Stimulated activated CD8-positive, alpha-beta memory T cell treated with anti-CD3 and anti-CD28 coated beads, Interleukin-12 subunit alpha, Interleukin-12 subunit beta, amount 100 ng/mL, for 24 hours (primary cell): ENCODE results near the gene CD7.
A peak's percentile ranks its signal among the peaks of the same experiment; 100 is the strongest.

Experiments used
- DNase-seq: peaks from one replicate; pipeline ENCODE4 v3.0.0-alpha.2; 2020; ENCODE audit errors: extremely low read depth

Gene CD7

DNA sequence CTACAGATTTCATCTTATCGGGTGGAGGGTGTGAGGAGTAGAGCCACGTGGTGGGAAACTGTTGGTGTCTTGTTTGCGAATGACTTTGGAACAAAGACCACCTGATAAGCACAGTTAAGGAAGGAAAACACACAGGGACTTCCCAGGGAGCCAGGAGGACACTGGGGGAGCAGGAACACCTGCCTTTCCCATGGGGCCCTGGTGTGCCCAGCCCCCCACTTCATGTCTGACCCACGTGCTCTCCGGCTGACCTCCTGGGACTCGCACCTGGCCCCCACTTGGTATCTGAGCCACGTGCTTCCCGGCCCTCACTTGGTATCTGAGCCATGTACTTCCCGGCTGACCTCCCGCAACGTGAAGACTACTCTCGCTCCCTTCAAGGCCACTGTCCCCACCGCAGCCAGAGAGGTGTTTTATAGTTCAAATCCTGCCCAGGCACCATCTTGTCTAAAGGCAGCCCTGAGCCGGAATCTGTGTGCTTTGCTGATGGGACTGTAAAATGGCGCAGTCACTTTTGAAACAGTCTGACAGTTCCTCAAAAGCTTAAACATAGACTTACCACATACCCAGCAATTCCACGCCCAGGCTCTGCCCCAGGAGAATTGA lies 38.5 kb downstream of the CD7 start:
- DNase-seq, result no peak

- DNase-seq, result no peak
These were observed 39.1 kb downstream of the CD7 start for GRCh38 chr17:82278308-82278707.

DNA sequence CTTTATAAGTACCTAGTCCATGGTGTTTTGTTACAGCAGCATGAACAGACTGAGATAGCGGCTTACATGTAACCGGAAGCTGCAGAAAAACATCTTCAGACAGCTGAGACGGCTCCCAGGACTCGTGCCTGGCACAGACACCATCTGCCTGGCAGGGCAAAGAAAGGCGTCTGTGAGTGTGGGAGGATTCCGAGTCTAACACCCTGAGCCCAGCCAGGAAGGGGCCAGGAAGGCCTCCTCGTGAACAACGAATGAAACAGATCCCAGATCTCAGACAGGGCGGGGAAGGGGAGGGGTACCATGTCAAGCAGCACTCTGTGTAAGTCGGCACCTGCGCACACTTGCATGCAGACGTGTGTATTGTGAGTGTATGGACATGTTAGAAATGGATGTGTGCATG lies 39.6 kb downstream of the CD7 start:
- no peak for DNase-seq

GRCh38 chr17:82276938-82277337 lies 40.5 kb downstream of the CD7 start:
- no peak for DNase-seq

- DNase-seq, result no peak
These were observed 42.1 kb downstream of the CD7 start for GRCh38 chr17:82275326-82275725.

DNA sequence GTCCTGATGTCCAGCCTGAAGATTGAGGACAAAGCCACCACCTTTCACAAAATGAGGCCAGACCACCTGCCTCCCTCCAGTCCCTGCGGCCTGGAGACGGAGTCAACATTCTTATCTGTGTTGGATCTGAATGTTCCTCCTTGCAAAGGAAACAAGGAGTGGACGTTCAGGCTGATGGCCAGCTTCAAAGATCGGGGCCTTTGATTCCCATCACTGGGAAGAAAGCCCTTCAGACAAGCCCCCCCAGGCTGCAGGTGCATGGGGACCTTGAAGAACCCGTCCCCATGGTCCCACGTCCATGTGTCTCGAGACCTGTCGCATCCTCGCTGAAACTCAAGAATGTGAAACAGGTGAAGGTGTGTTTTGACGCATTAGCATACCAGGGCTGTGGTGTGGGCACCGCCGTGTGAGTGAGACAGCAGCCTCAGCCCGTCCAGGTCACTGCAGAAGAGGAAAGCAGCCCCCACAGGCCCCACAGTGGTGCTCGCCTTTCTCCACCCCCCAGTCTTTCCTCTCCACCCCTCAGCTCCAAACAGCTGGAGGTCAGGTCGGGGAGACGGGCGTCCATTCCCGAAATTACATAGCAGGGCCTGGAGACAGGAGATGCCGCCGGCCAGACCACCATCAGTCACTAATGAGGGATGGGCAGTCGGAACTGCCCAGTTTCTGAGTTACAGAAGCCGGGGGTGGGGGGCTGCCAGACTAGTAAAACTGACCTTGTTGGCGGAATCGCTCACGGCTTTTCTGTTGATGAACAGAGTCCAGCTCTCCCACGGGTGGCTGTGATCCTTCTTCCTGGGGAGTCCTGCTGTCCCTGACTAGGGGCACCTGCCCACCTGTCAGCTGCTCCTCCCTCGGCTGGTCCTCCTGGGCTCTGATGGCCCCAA lies 43.0 kb downstream of the CD7 start:
- DNase-seq, result no peak

- DNase-seq, result peak; percentile 80
These were observed 43.9 kb downstream of the CD7 start, which contains the start of gene CSNK1D for GRCh38 chr17:82273327-82274133. Gene CSNK1D, minus strand, starts transcription at chr17:82273700. Its CDS starts 319 bp downstream, at chr17:82273381.

- DNase-seq, result no peak
These were observed 44.7 kb downstream of the CD7 start for GRCh38 chr17:82272495-82273326.

- no peak for DNase-seq
These were observed 46.0 kb downstream of the CD7 start for GRCh38 chr17:82271401-82271800.

DNA sequence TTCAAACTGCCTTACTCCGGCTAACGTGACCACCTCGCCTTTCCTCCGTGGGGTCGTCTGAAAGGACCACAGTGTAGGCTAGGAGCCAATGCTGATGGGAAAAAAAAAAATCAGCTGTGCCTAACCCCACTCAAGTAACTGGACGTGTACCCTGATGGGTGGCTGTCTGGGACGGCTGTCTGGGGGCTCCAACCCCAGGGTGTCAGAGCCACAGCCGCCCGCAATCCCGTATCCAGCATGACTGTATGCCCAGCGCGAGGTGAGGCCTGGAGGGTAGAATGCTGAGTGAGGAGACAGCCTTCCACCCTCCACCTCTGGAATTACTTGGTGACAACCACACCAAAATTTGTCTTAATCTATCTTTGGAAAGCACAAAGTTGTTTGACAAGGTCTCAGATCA lies 46.8 kb downstream of the CD7 start:
- DNase-seq, result no peak

DNA sequence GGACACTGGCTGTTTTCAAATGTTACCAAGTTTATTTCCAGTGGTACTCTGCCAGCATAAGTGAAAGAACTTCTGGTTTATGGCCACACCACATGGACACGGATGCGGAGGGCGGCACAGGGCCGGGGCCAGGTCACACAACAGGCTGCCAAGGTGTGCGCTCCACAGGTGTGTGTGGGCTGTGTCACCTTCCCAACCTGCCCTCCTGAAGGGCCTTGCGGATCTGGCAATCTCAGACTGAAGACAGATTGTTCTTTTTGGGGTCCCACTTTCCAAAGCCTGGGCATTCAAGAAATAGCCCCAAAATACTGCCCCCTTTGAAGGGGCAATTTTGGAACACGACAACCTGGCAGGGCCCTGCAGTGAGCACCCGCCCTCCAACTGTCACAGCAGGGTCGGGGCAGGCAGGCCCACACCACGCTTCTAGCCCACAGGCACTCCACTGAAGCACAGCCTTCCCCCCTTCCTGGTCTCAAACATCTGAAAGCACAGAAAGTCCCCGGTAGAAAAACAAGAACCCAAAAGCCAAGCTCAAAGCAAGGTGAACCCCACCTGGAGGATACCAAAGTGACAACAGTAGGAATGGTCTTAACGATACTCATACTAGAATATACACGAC lies 47.4 kb downstream of the CD7 start:
- no peak for DNase-seq

DNA sequence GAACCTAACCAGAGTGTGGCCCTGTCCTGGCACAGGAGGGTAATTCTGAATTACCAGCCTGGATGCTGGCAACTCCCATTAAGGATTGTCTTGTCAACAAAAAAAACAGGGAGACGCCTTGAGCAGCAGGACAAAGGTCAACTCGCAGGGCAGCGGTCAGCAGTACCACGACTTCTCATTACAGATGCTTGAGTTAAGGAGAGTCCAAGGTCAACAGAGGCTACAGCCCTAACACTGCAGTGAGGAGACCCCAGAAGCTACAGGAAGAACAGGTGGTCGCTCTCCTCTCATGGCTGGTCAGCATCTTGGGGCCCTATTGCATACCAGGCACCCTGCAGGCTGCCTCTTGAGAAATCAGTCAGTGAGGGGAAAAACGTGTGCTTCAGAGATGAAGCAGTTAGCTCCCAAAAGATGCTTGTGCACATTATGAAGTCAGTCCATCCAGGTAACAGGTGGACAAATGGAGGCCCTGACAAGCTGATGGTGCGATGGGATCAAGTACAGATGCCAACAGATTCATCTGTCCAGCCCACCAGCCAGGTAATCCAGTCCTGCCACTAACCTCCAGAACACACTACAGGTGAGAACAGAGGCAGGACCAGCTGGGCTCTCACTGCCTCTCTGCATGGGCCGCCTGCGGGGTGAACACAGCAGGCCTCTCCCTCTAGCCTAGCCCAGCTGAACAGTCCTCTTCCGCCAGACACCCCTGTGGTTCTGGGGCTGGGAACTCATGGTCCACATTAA lies 48.1 kb downstream of the CD7 start:
- DNase-seq, result no peak

- no peak for DNase-seq
These were observed 49.6 kb downstream of the CD7 start for GRCh38 chr17:82267575-82268379.

- DNase-seq, result no peak
These were observed 51.3 kb downstream of the CD7 start for GRCh38 chr17:82266142-82266541.
